OCI-LY7 (cell line): Measurements from ENCODE around the gene C2CD3. TPM values are rescaled to one million over a fixed set of nuclear protein-coding genes. Genes with fewer than 3 reads are reported as not detected.

ENCODE experiments used
- BruUV-seq: library from RNA; stranded (reverse); fragments of 400-500 nt; replicated peaks from 2 replicates; lab custom pipeline; 2021; lab: Mats Ljungman, UMichigan
- CTCF ChIA-PET: fragments of 300-600 bp; sonication (Branson Sonifier 250); formaldehyde crosslinking; loops from one replicate; lab custom pipeline; 2022; ENCODE audit warnings: antibody characterized with exemption; ENCODE audit not compliant: unreplicated experiment; lab: Charles Lee
- POLR2A ChIA-PET: fragments of 300-600 bp; sonication (Branson Sonifier 250); formaldehyde crosslinking; loops from one replicate; lab custom pipeline; 2022; ENCODE audit warnings: antibody characterized with exemption; lab: Charles Lee
- DNase-seq: peaks from one replicate; pipeline ENCODE4 v3.0.0-alpha.2; 2015; ENCODE audit warnings: low spot score
- H2AFZ ChIP-seq: fragments of 200-600 bp; sonication (generic), shearing (Covaris generic); 2 replicates; pipeline ENCODE4 v1.6.1; 2014; ENCODE audit warnings: mild to moderate bottlenecking, antibody characterized with exemption, low read length, moderate library complexity
- H3K27ac ChIP-seq: fragments of 200-600 bp; sonication (generic); 2 replicates; pipeline ENCODE4 v1.5.1; 2014; ENCODE audit warnings: mixed run types, low read depth, mild to moderate bottlenecking, moderate library complexity, low read length, inconsistent platforms; ENCODE audit not compliant: poor library complexity, severe bottlenecking
- H3K36me3 ChIP-seq: fragments of 200-600 bp; sonication (generic); 2 replicates; pipeline ENCODE4 v1.6.1; 2014; ENCODE audit warnings: mild to moderate bottlenecking, antibody characterized with exemption, low read length, moderate library complexity, mixed read lengths; ENCODE audit not compliant: insufficient read depth
- H3K4me1 ChIP-seq: fragments of 200-600 bp; sonication (generic); 2 replicates; pipeline ENCODE4 v1.5.1; 2014; ENCODE audit warnings: mild to moderate bottlenecking, low read length; ENCODE audit not compliant: insufficient read depth, poor library complexity, severe bottlenecking
- H3K4me2 ChIP-seq: fragments of 200-600 bp; sonication (generic); 2 replicates; pipeline ENCODE4 v1.6.1; 2014; ENCODE audit warnings: mild to moderate bottlenecking, low read length
- H3K4me3 ChIP-seq: fragments of 200-600 bp; sonication (generic); 2 replicates; pipeline ENCODE4 v1.5.1; 2014; ENCODE audit warnings: mild to moderate bottlenecking, low read depth, low read length; ENCODE audit not compliant: poor library complexity, severe bottlenecking
- H3K79me2 ChIP-seq: fragments of 200-600 bp; sonication (generic); 2 replicates; pipeline ENCODE4 v1.6.1; 2016; ENCODE audit warnings: low read depth, mild to moderate bottlenecking, low read length, moderate library complexity, mixed read lengths; ENCODE audit not compliant: insufficient read depth
- H3K9me2 ChIP-seq: fragments of 200-600 bp; sonication (generic); 2 replicates; pipeline ENCODE4 v1.6.1; 2016; ENCODE audit warnings: mild to moderate bottlenecking, low read length, mixed read lengths; ENCODE audit not compliant: insufficient read depth
- H3K9me3 ChIP-seq: fragments of 200-600 bp; sonication (generic); 2 replicates; pipeline ENCODE4 v1.6.1; 2014; ENCODE audit warnings: mild to moderate bottlenecking, mixed run types, low read length, mixed read lengths
- H4K20me1 ChIP-seq: fragments of 200-600 bp; sonication (generic); 2 replicates; pipeline ENCODE4 v1.6.1; 2014; ENCODE audit warnings: mild to moderate bottlenecking, antibody characterized with exemption, low read length, moderate library complexity, mixed read lengths; ENCODE audit not compliant: insufficient read depth
- CTCF ChIP-seq: fragments of 200-600 bp; sonication (generic); conservative IDR thresholded peaks from 2 replicates; pipeline ENCODE4 v1.5.1; 2014; ENCODE audit warnings: mild to moderate bottlenecking, antibody characterized with exemption, low read length, moderate library complexity, mixed read lengths
- EZH2phosphoT487 ChIP-seq: fragments of 200-600 bp; sonication (generic); IDR thresholded peaks from 2 replicates; pipeline ENCODE4 v1.6.1; 2018; ENCODE audit warnings: low read depth, borderline replicate concordance, mild to moderate bottlenecking, mixed run types, antibody characterized with exemption, low read length, moderate library complexity, mixed read lengths
- intact Hi-C: fragments of 100-400 bp; cut with micrococcal nuclease; formaldehyde crosslinking; loops from one replicate; pipeline ENCODE4 v1.10.0; 2022; ENCODE audit not compliant: unreplicated experiment
- total RNA-seq, 2 experiments: library from RNA; depleted of rRNA in 1 of 2; stranded (reverse); fragments of >200 nt in 1 of 2; shearing (Covaris generic) in 1 of 2; gene quantifications; 2 replicates each; pipeline ENCODE4 v1.2.3, GENCODE V29; 2014 to 2022

Gene C2CD3
- total RNA-seq, 2 experiments from 2014 or later = 29.2 to 32.1 TPM

DNA sequence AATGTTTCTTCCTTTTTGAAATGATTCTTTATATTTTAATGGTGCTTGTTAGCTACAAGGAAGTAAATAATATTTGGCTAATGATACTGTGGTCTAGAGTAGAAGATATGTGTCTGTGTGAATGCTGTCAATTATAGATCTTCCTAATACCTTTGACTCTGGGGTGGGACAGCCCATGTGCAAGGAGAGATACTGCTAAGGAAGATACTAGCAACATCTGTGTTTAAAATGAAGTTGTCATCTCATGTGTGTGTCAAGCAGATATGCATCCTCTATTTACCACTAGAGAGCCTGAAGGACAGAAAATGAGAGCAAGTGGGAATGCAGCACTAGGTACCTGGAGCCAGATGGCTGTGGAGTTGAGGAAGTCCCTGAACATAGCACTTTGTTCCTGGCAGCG lies 34.4 kb upstream of the C2CD3 start:
- POLR2A ChIA-PET = no interaction called here
- H2AFZ ChIP-seq = no peak overlapping the region
- H3K36me3 ChIP-seq = peaks cover 43% of the 10 kb centered on the region
- no peaks in the 10 kb centered on the region for H3K9me2 ChIP-seq
- no peak for DNase-seq
- H3K4me2 ChIP-seq = no peak overlapping the region
- TF ChIP-seq CTCF (no peak), EZH2phosphoT487 (no peak)
- no peaks in the 10 kb centered on the region for H3K9me3 ChIP-seq
- intact Hi-C loops = no loop called here
- no TSS peak for BruUV-seq
- H4K20me1 ChIP-seq = no peaks in the 10 kb centered on the region
- no peaks in the 10 kb centered on the region for H3K79me2 ChIP-seq
- no peaks in the 10 kb centered on the region for H3K4me1 ChIP-seq
- no peak overlapping the region for H3K4me3 ChIP-seq
- CTCF ChIA-PET = no interaction called here
- H3K27ac ChIP-seq = no peak overlapping the region

DNA sequence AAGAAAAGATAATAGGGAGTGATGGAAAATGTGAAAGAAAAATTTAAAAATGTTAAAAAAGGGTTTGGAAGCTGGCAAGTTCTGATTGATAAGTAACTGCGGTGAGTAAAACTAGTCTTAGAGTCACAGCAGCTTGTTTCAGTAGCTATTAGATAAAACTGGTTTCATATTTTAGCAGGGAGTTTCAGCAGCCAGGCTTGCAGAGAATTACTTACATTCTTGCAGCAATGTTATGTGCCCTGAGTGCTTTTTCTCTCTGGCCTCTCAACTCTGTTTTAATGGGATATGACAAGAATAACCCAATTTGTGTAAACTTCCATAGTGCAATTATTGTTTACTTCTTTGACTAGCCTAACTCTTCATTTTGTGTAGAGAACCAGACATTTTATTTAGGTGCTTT lies 33.9 kb upstream of the C2CD3 start:
- Histone ChIP-seq H3K9me2 (no peaks in the 10 kb centered on the region), H3K9me3 (no peaks in the 10 kb centered on the region), H3K36me3 (peaks cover 39% of the 10 kb centered on the region), H3K4me3 (no peak overlapping the region), H2AFZ (no peak overlapping the region), H3K4me1 (no peaks in the 10 kb centered on the region), H4K20me1 (no peaks in the 10 kb centered on the region), H3K4me2 (no peak overlapping the region), H3K79me2 (no peaks in the 10 kb centered on the region), H3K27ac (no peak overlapping the region)
- ChIA-PET POLR2A (no interaction called here), CTCF (no interaction called here)
- DNase-seq = no peak
- intact Hi-C loops = no loop called here
- no TSS peak for BruUV-seq
- no peak for TF ChIP-seq EZH2phosphoT487

- ChIA-PET CTCF (no interaction called here), POLR2A (no interaction called here)
- H3K79me2 ChIP-seq = no peaks in the 10 kb centered on the region
- no peak overlapping the region for H3K4me3 ChIP-seq
- peaks cover 31% of the 10 kb centered on the region for H3K36me3 ChIP-seq
- H3K9me2 ChIP-seq = no peaks in the 10 kb centered on the region
- H3K9me3 ChIP-seq = no peaks in the 10 kb centered on the region; the same call in 1 of the 2 replicates
- TF ChIP-seq CTCF (no peak), EZH2phosphoT487 (no peak)
- no peaks in the 10 kb centered on the region for H4K20me1 ChIP-seq
- no peak overlapping the region for H3K4me2 ChIP-seq
- no peak overlapping the region for H3K27ac ChIP-seq
- no peaks in the 10 kb centered on the region for H3K4me1 ChIP-seq
- no peak for DNase-seq
- intact Hi-C loops = no loop called here
- no peak overlapping the region for H2AFZ ChIP-seq
- BruUV-seq = no TSS peak
These were observed 33.2 kb upstream of the C2CD3 start for GRCh38 chr11:74203966-74204365.
